OCI-LY1 (cell line): ENCODE measurements around the gene LMNA.

Experiments used
- EZH2 ChIP-seq: fragments of 200-600 bp; sonication (generic), shearing (Covaris generic); IDR thresholded peaks from 2 replicates; pipeline ENCODE4 v1.8.0; 2017; ENCODE audit warnings: borderline replicate concordance, mixed run types, mild to moderate bottlenecking, antibody characterized with exemption, low read length, moderate library complexity, mixed read lengths
- TF ChIP-seq, protein P1 (sequence below): fragments of 200-600 bp; sonication (generic), shearing (Covaris generic); IDR thresholded peaks from 2 replicates; pipeline ENCODE4 v1.5.1; 2017; ENCODE audit warnings: mild to moderate bottlenecking, antibody characterized with exemption, low read length, moderate library complexity, mixed read lengths

- no peak for TF ChIP-seq EZH2
- TF ChIP-seq, protein P1, sequence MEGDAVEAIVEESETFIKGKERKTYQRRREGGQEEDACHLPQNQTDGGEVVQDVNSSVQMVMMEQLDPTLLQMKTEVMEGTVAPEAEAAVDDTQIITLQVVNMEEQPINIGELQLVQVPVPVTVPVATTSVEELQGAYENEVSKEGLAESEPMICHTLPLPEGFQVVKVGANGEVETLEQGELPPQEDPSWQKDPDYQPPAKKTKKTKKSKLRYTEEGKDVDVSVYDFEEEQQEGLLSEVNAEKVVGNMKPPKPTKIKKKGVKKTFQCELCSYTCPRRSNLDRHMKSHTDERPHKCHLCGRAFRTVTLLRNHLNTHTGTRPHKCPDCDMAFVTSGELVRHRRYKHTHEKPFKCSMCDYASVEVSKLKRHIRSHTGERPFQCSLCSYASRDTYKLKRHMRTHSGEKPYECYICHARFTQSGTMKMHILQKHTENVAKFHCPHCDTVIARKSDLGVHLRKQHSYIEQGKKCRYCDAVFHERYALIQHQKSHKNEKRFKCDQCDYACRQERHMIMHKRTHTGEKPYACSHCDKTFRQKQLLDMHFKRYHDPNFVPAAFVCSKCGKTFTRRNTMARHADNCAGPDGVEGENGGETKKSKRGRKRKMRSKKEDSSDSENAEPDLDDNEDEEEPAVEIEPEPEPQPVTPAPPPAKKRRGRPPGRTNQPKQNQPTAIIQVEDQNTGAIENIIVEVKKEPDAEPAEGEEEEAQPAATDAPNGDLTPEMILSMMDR = no peak
These were observed 45.7 kb downstream of the LMNA start for GRCh38 chr1:156160000-156160742.
